ENCODE measurements around the gene TMEM214. TPM values are rescaled to one million over a fixed set of nuclear protein-coding genes. Genes with fewer than 3 reads are reported as not detected.

The TMEM214 gene
- total and polyA plus RNA-seq, 2 of the 8 experiments (the other 6 are each of a cell fraction or from before 2014, with no cell fraction given) = 49.7 to 71.0 TPM

- H3K27ac ChIP-seq (ENCODE audit: low read depth, low read length) = no peak overlapping the region
- H4K8ac ChIP-seq (ENCODE audit: extremely low read depth, insufficient read depth, low read length) = peak overlapping the region; percentile 73
- no peak overlapping the region for H2BK120ac ChIP-seq (replicated peaks; ENCODE audit: low read depth, low read length)
- no peak overlapping the region for H3K18ac ChIP-seq (ENCODE audit: extremely low read depth, low read length)
- no peak overlapping the region for H3K56ac ChIP-seq (replicated peaks; ENCODE audit: insufficient read length, low read depth, low read length)
- H2BK20ac ChIP-seq (ENCODE audit: low read length) = no peak overlapping the region
- no peak for DNase-seq (ENCODE audit: low read depth in 1 of 2, low spot score in 2 of 2)
- no peak overlapping the region for H3K4me3 ChIP-seq (ENCODE audit: extremely low read depth in 1 of 4, insufficient read depth in 2 of 4, low read depth in 3 of 4, low read length in 4 of 4)
- H3K9me3 ChIP-seq (ENCODE audit: insufficient read depth in 2 of 2, low read depth in 1 of 2, low read length in 1 of 2) = no peaks in the 10 kb centered on the region
- H3K9ac ChIP-seq (replicated peaks in 1 of 4; ENCODE audit: extremely low read depth in 1 of 4, low read depth in 3 of 4, low read length in 3 of 4) = no peak overlapping the region
- H3K79me2 ChIP-seq (ENCODE audit: control insufficient read depth in 1 of 2, insufficient read depth in 2 of 2, low read length in 2 of 2) = no peaks in the 10 kb centered on the region
- peaks cover 13% of the 10 kb centered on the region; the same call in 1 of the 2 replicates for H3K23me2 ChIP-seq (ENCODE audit: low read depth, low read length)
- no peak overlapping the region for H4K91ac ChIP-seq (replicated peaks; ENCODE audit: insufficient read length, low read length)
- H3K4me1 ChIP-seq (replicated peaks in 1 of 4; ENCODE audit: control insufficient read depth in 3 of 4, insufficient read depth in 4 of 4, low read length in 3 of 4) = peaks cover 0 to 28% (median 15%) of the 10 kb centered on the region in 4 experiments; a peak in 6 of 7 replicates
- FAIRE-seq = no peak
- H2BK15ac ChIP-seq (ENCODE audit: low read length) = no peak overlapping the region
- CTCF ChIA-PET (ENCODE audit: partially characterized antibody) = interaction anchor here (0.5 to 16.5 kb wide), 19 partner anchors 8 to 197 kb away, joined by 3 to 160 read pairs (median 4); partner anchors contain the start of genes AGBL5, OST4 and PREB
- 93% methylated on average over 21 of the region's 38 CpGs; no CpG with 5 or more reads in 1 of the 2 experiments for WGBS, 2 experiments (ENCODE audit: extremely low coverage in 1 of 2, insufficient coverage in 1 of 2, insufficient read length in 1 of 2, insufficient replicate concordance in 2 of 2, low coverage in 1 of 2, low lambda C conversion rate in 2 of 2, missing lambda C conversion rate in 1 of 2)
- H2AFZ ChIP-seq (ENCODE audit: low read length) = no peak overlapping the region
- no peak overlapping the region; a peak in 1 of 4 replicates for H3K4me2 ChIP-seq (ENCODE audit: insufficient read depth in 1 of 2, low read depth in 2 of 2, low read length in 2 of 2)
- no peak overlapping the region for H2AK5ac ChIP-seq (ENCODE audit: low read depth, low read length)
- no peak overlapping the region for H2BK5ac ChIP-seq (ENCODE audit: low read depth, low read length)
- no peak overlapping the region for H4K5ac ChIP-seq (ENCODE audit: insufficient read length, low read depth, low read length)
- 0 out of 2 replicates have a peak overlapping the region, but pooled peaks have one; percentile 17 for H2BK12ac ChIP-seq (ENCODE audit: low read depth, low read length)
- no peak overlapping the region for H3K14ac ChIP-seq (ENCODE audit: insufficient read length)
- H3K36me3 ChIP-seq (ENCODE audit: control insufficient read depth in 2 of 4, insufficient read depth in 4 of 4, low read length in 3 of 4) = no peaks in the 10 kb centered on the region
- peak overlapping the region; percentile 65 for H3K4ac ChIP-seq (replicated peaks; ENCODE audit: insufficient read length, low read depth, low read length)
- H3K79me1 ChIP-seq (ENCODE audit: low read depth, low read length) = no peaks in the 10 kb centered on the region
- H4K20me1 ChIP-seq (replicated peaks in 1 of 2; ENCODE audit: control insufficient read depth in 1 of 2, insufficient read depth in 2 of 2, low read length in 2 of 2) = no peaks in the 10 kb centered on the region
- POLR2A ChIA-PET (ENCODE audit: partially characterized antibody) = interaction anchor here (0.6 to 5.9 kb wide), 10 partner anchors 9 to 327 kb away, joined by 3 to 63 read pairs (median 6); partner anchors contain the start of genes AGBL5, ATRAID, GTF3C2 and OST4
- peaks cover 0 to 9% (median 4%) of the 10 kb centered on the region in 4 experiments; a peak in 2 of 7 replicates for H3K27me3 ChIP-seq (replicated peaks in 1 of 4; ENCODE audit: control insufficient read depth in 3 of 4, extremely low read depth in 1 of 4, insufficient read depth in 3 of 4, low read length in 3 of 4)
- no peak overlapping the region for H3K23ac ChIP-seq (ENCODE audit: insufficient read length)
- TF ChIP-seq KDM4A (IDR thresholded peaks at IDR 0.05; ENCODE audit: low read depth, low read length, severe bottlenecking) (no peak), RBBP5 (IDR thresholded peaks at IDR 0.05; ENCODE audit: borderline replicate concordance, low read depth, low read length) (no peak), PHF8 (conservative IDR thresholded peaks at IDR 0.05; ENCODE audit: low read depth, low read length) (no peak), SIN3A (conservative IDR thresholded peaks at IDR 0.05 in 1 of 2, IDR thresholded peaks at IDR 0.05 in 1 of 2; ENCODE audit: low read depth in 1 of 2, low read length in 2 of 2) (no peak), EZH2 (IDR thresholded peaks at IDR 0.05; ENCODE audit: low read depth, low read length, severe bottlenecking) (no peak), MAFK (IDR thresholded peaks at IDR 0.05; ENCODE audit: low read depth, low read length) (no peak), CREB1 (IDR thresholded peaks at IDR 0.05) (no peak), ZNF274 (IDR thresholded peaks at IDR 0.05; ENCODE audit: borderline replicate concordance, extremely low read depth, low read length) (no peak), EGR1 (IDR thresholded peaks at IDR 0.05; ENCODE audit: borderline replicate concordance, low read depth, low read length) (no peak), RXRA (IDR thresholded peaks at IDR 0.05; ENCODE audit: insufficient read depth, low read depth, low read length) (no peak), TEAD4 (IDR thresholded peaks at IDR 0.05; ENCODE audit: low read depth, low read length) (no peak), JUN (IDR thresholded peaks at IDR 0.05; ENCODE audit: low read depth, low read length) (no peak)
These were observed 49.4 kb downstream of the TMEM214 start for GRCh38 chr2:27081984-27082772.

Measured in H1 (cell line).